ENCODE results near the gene WWOX. TPM values are rescaled to one million over a fixed set of nuclear protein-coding genes. Genes with fewer than 3 reads are reported as not detected.

WWOX gene
- total RNA-seq, 1 experiment from 2014 or later: 15.6 TPM

DNA sequence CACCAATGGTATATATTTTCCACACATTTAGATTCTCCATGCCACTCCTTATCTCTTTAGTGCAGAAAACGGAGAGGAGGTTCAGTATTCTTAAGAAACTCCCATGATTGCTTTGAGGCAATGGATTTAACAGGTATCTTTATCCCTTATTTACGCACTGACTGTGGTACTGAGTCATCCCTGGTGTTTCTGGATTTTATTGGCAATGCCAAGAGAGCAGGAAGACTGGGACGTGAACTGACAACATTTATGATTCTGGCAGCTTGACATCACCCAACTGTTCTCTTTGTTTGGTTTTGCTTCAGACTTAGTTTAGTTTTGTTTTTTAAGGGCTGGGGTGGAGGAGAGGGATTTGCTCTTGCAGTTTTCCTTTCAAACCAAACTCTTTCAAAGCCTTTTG, 131.4 kb downstream of the WWOX start:
- H4K8ac ChIP-seq (replicated peaks; ENCODE audit: insufficient read length, low read depth, low read length): no peak overlapping the region
- H3K9ac ChIP-seq (ENCODE audit: extremely low read depth, insufficient read length, low read length): no peak overlapping the region
- Mint-ChIP-seq H3K27me3 (ENCODE audit: low read depth) (no peaks in the 10 kb centered on the region), H3K4me1 (peaks cover 11 to 18% of the 10 kb centered on the region in 2 experiments), H3K9me3 (no peaks in the 10 kb centered on the region), H3K4me3 (no peak overlapping the region), H3K27ac (peak overlapping the region in 1 of 3 experiments; percentile 8; a peak in 2 of 7 replicates), H3K36me3 (ENCODE audit: insufficient read depth in 1 of 3, low read depth in 3 of 3) (no peaks in the 10 kb centered on the region)
- no peaks in the 10 kb centered on the region for H3K79me1 ChIP-seq (ENCODE audit: insufficient read depth, low read depth, low read length, poor library complexity, severe bottlenecking)
- H3T11ph ChIP-seq (ENCODE audit: low read length): no peak overlapping the region
- no peak overlapping the region for H4K91ac ChIP-seq (ENCODE audit: insufficient read length, low read depth, low read length)
- no peaks in the 10 kb centered on the region for H4K20me1 ChIP-seq (ENCODE audit: control insufficient read depth, insufficient read depth, insufficient read length)
- H2BK15ac ChIP-seq (ENCODE audit: low read depth, low read length): no peak overlapping the region
- H2BK5ac ChIP-seq (ENCODE audit: insufficient read length, low read length): no peak overlapping the region
- H3K23me2 ChIP-seq (ENCODE audit: insufficient read length, low read depth, low read length, poor library complexity, severe bottlenecking): no peaks in the 10 kb centered on the region
- no peak overlapping the region for H2AK5ac ChIP-seq (ENCODE audit: insufficient read length, low read length)
- no peak overlapping the region for H4K5ac ChIP-seq (ENCODE audit: insufficient read length, low read depth, low read length)
- H2BK120ac ChIP-seq (ENCODE audit: low read depth, low read length, poor library complexity, severe bottlenecking): no peak overlapping the region
- TF ChIP-seq, protein P1, sequence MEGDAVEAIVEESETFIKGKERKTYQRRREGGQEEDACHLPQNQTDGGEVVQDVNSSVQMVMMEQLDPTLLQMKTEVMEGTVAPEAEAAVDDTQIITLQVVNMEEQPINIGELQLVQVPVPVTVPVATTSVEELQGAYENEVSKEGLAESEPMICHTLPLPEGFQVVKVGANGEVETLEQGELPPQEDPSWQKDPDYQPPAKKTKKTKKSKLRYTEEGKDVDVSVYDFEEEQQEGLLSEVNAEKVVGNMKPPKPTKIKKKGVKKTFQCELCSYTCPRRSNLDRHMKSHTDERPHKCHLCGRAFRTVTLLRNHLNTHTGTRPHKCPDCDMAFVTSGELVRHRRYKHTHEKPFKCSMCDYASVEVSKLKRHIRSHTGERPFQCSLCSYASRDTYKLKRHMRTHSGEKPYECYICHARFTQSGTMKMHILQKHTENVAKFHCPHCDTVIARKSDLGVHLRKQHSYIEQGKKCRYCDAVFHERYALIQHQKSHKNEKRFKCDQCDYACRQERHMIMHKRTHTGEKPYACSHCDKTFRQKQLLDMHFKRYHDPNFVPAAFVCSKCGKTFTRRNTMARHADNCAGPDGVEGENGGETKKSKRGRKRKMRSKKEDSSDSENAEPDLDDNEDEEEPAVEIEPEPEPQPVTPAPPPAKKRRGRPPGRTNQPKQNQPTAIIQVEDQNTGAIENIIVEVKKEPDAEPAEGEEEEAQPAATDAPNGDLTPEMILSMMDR (conservative IDR thresholded peaks at IDR 0.05): no peak
- no peak overlapping the region for H3K14ac ChIP-seq (ENCODE audit: insufficient read depth, low read length)
- WGBS (ENCODE audit: extremely low coverage, insufficient read length, low lambda C conversion rate): no CpG with 5 or more reads among the region's 3 CpGs
- no peak overlapping the region for H3K4ac ChIP-seq (ENCODE audit: low read depth, low read length)
- H3K18ac ChIP-seq (ENCODE audit: insufficient read length, low read depth, low read length): no peak overlapping the region
- no peak overlapping the region for H2AFZ ChIP-seq (ENCODE audit: low read length)
- no peak overlapping the region for H3K56ac ChIP-seq (ENCODE audit: insufficient read length, low read depth, low read length)
- no peak overlapping the region for H3K23ac ChIP-seq (ENCODE audit: insufficient read length, low read depth, low read length)
- H3K4me1 ChIP-seq (ENCODE audit: insufficient read depth, low read length): no peaks in the 10 kb centered on the region
- no peaks in the 10 kb centered on the region for H3K27me3 ChIP-seq (ENCODE audit: insufficient read depth, low read length)
- H3K79me2 ChIP-seq (ENCODE audit: insufficient read depth, low read length): no peaks in the 10 kb centered on the region
- no peaks in the 10 kb centered on the region for H3K9me3 ChIP-seq (ENCODE audit: control insufficient read depth, low read depth, low read length)
- no peak overlapping the region for H3K4me2 ChIP-seq (ENCODE audit: insufficient read depth, insufficient read length, low read length)
- DNase-seq: no peak
- no peak overlapping the region for H3K27ac ChIP-seq (ENCODE audit: insufficient read length, low read depth, low read length)
- H2BK20ac ChIP-seq (ENCODE audit: low read depth, low read length, poor library complexity, severe bottlenecking): no peak overlapping the region
- H2BK12ac ChIP-seq (ENCODE audit: insufficient read length, low read depth, low read length): no peak overlapping the region
